Measurements from ENCODE around the gene KCNH8.

KCNH8 gene

DNA sequence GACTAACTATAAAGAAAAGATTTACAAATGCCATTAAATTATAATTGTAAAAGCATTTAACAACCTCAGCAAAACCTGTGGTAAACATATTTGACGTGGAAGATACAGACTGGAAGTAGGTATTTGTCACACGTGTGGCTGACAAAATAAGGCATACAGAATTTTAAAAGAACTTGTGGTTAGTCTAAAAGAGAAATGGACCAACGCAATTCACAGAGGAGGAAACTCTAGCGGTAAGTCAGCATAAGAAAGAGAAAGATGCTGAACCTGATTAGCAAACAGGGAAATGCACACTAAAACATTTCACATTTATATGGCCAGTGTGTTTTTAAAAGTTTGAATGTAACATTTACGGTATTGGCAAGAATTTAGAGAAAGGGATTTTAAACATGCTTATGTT lies 35.3 kb downstream of the KCNH8 start:
- Histone ChIP-seq H2BK120ac (ENCODE audit: low read depth, low read length) (no peak overlapping the region), H2BK5ac (ENCODE audit: low read length) (no peak overlapping the region), H3K4ac (ENCODE audit: low read depth, low read length) (no peak overlapping the region), H3K18ac (ENCODE audit: low read length) (no peak overlapping the region), H3K56ac (ENCODE audit: low read length) (no peak overlapping the region), H3K23ac (ENCODE audit: low read length) (no peak overlapping the region), H3K27me3 (ENCODE audit: insufficient read depth, low read length, poor library complexity) (no peaks in the 10 kb centered on the region), H2BK15ac (replicated peaks; ENCODE audit: low read depth) (no peak overlapping the region), H3K36me3 (ENCODE audit: control insufficient read depth, insufficient read depth, low read length) (no peaks in the 10 kb centered on the region), H3K4me3 (ENCODE audit: low read length) (no peak overlapping the region), H3K9ac (ENCODE audit: low read length) (no peak overlapping the region), H3K79me2 (ENCODE audit: control insufficient read depth, insufficient read depth, low read length) (no peaks in the 10 kb centered on the region), H4K5ac (ENCODE audit: low read length) (no peak overlapping the region), H4K8ac (ENCODE audit: low read depth, low read length) (no peak overlapping the region), H2AK5ac (ENCODE audit: low read length) (no peak overlapping the region), H3K4me2 (ENCODE audit: low read length) (no peak overlapping the region), H3K27ac (ENCODE audit: low read depth, low read length) (no peak overlapping the region), H3K4me1 (ENCODE audit: control insufficient read depth, low read depth, low read length) (no peaks in the 10 kb centered on the region), H3K79me1 (ENCODE audit: low read length) (no peaks in the 10 kb centered on the region)
- no CpG with 5 or more reads among the region's 5 CpGs for WGBS (ENCODE audit: extremely low coverage, insufficient coverage, low lambda C conversion rate)
- DNase-seq = no peak

DNA sequence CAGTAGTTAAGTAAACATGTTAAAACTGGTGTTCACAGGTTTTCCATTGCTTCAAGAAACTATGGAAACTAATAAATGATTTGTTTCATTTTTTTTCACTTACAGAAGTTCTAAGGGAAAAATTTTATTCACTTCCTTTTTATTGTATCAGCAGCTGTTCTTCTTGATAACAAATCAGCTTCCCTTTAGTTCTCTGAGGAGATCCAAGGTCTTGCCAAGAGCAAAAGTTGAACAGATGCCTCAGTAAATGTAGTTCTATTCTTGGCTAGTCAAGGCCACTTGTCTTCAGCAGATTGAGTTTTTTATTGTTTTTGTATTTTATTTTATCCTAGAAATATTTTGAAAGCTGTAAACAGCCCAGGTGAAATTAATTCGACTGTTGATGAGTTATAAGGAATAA lies 41.8 kb downstream of the KCNH8 start:
- Histone ChIP-seq H2AK5ac (ENCODE audit: low read length) (no peak overlapping the region), H3K56ac (ENCODE audit: low read length) (no peak overlapping the region), H2BK5ac (ENCODE audit: low read length) (no peak overlapping the region), H3K4me3 (ENCODE audit: low read length) (no peak overlapping the region), H3K4me2 (ENCODE audit: low read length) (no peak overlapping the region), H3K36me3 (ENCODE audit: control insufficient read depth, insufficient read depth, low read length) (no peaks in the 10 kb centered on the region), H3K4me1 (ENCODE audit: control insufficient read depth, low read depth, low read length) (no peaks in the 10 kb centered on the region), H3K27ac (ENCODE audit: low read depth, low read length) (no peak overlapping the region), H2BK15ac (replicated peaks; ENCODE audit: low read depth) (no peak overlapping the region), H3K9ac (ENCODE audit: low read length) (no peak overlapping the region), H3K23ac (ENCODE audit: low read length) (no peak overlapping the region), H4K8ac (ENCODE audit: low read depth, low read length) (no peak overlapping the region), H3K79me1 (ENCODE audit: low read length) (no peaks in the 10 kb centered on the region), H3K79me2 (ENCODE audit: control insufficient read depth, insufficient read depth, low read length) (no peaks in the 10 kb centered on the region), H3K27me3 (ENCODE audit: insufficient read depth, low read length, poor library complexity) (no peaks in the 10 kb centered on the region), H3K4ac (ENCODE audit: low read depth, low read length) (no peak overlapping the region), H2BK120ac (ENCODE audit: low read depth, low read length) (no peak overlapping the region), H4K5ac (ENCODE audit: low read length) (no peak overlapping the region), H3K18ac (ENCODE audit: low read length) (no peak overlapping the region)
- no peak for DNase-seq
- WGBS (ENCODE audit: extremely low coverage, insufficient coverage, low lambda C conversion rate) = no CpG with 5 or more reads among the region's 1 CpG

DNA sequence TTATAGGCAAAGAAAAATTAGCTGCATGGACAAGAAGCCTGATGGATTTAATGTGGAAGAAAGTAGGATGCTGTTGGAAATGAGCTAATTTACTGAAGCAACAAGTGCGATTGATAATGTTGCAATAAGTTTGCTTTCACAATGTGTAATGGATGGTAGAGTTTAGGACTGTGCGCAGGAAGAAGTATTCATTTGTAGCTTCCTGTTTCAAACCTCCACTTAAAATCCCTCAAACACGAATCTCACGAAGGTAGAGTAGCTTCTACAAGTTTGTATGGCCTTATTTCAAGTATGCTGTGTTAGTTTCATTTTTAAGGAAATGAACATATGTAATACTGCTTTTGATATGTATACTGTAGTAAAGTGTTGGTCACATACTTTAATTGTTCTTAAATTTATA lies 42.3 kb downstream of the KCNH8 start:
- no peak overlapping the region for H2BK120ac ChIP-seq (ENCODE audit: low read depth, low read length)
- no CpG with 5 or more reads among the region's 4 CpGs for WGBS (ENCODE audit: extremely low coverage, insufficient coverage, low lambda C conversion rate)
- H3K79me1 ChIP-seq (ENCODE audit: low read length) = no peaks in the 10 kb centered on the region
- no peak overlapping the region for H2AK5ac ChIP-seq (ENCODE audit: low read length)
- H3K56ac ChIP-seq (ENCODE audit: low read length) = no peak overlapping the region
- H3K18ac ChIP-seq (ENCODE audit: low read length) = no peak overlapping the region
- H3K4me3 ChIP-seq (ENCODE audit: low read length) = no peak overlapping the region
- H3K4me2 ChIP-seq (ENCODE audit: low read length) = no peak overlapping the region
- H4K5ac ChIP-seq (ENCODE audit: low read length) = no peak overlapping the region
- no peak overlapping the region for H3K23ac ChIP-seq (ENCODE audit: low read length)
- DNase-seq = no peak
- no peak overlapping the region for H4K8ac ChIP-seq (ENCODE audit: low read depth, low read length)
- no peaks in the 10 kb centered on the region for H3K4me1 ChIP-seq (ENCODE audit: control insufficient read depth, low read depth, low read length)
- H3K9ac ChIP-seq (ENCODE audit: low read length) = no peak overlapping the region
- H3K27ac ChIP-seq (ENCODE audit: low read depth, low read length) = no peak overlapping the region
- H2BK15ac ChIP-seq (replicated peaks; ENCODE audit: low read depth) = no peak overlapping the region
- H2BK5ac ChIP-seq (ENCODE audit: low read length) = no peak overlapping the region
- no peaks in the 10 kb centered on the region for H3K36me3 ChIP-seq (ENCODE audit: control insufficient read depth, insufficient read depth, low read length)
- H3K27me3 ChIP-seq (ENCODE audit: insufficient read depth, low read length, poor library complexity) = no peaks in the 10 kb centered on the region
- no peaks in the 10 kb centered on the region for H3K79me2 ChIP-seq (ENCODE audit: control insufficient read depth, insufficient read depth, low read length)
- H3K4ac ChIP-seq (ENCODE audit: low read depth, low read length) = no peak overlapping the region

DNA sequence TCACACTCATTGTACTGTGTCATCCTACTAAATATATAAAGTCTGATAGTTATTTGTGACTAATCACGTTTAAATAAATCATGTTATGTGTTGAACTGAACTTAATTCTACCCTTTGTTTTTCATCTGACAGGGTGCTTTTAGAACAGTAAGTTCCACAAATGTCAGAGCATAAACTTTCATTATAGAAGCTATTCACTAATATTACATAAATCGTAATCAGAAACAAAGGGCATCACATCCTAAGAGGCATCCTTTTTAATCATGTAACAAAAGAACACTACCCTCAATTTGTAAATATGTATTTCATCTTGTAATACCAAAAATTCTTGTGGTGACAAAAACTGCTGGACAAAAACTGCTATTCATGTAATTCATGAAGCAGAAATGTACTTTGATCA lies 50.8 kb downstream of the KCNH8 start:
- Histone ChIP-seq H3K36me3 (ENCODE audit: control insufficient read depth, insufficient read depth, low read length) (no peaks in the 10 kb centered on the region), H4K8ac (ENCODE audit: low read depth, low read length) (no peak overlapping the region), H3K23ac (ENCODE audit: low read length) (no peak overlapping the region), H3K4me2 (ENCODE audit: low read length) (no peak overlapping the region), H4K5ac (ENCODE audit: low read length) (no peak overlapping the region), H2AK5ac (ENCODE audit: low read length) (no peak overlapping the region), H2BK5ac (ENCODE audit: low read length) (no peak overlapping the region), H3K4me1 (ENCODE audit: control insufficient read depth, low read depth, low read length) (no peaks in the 10 kb centered on the region), H3K56ac (ENCODE audit: low read length) (no peak overlapping the region), H3K79me1 (ENCODE audit: low read length) (no peaks in the 10 kb centered on the region), H3K4ac (ENCODE audit: low read depth, low read length) (no peak overlapping the region), H3K27ac (ENCODE audit: low read depth, low read length) (no peak overlapping the region), H2BK15ac (replicated peaks; ENCODE audit: low read depth) (no peak overlapping the region), H3K18ac (ENCODE audit: low read length) (no peak overlapping the region), H3K4me3 (ENCODE audit: low read length) (no peak overlapping the region), H3K9ac (ENCODE audit: low read length) (no peak overlapping the region), H2BK120ac (ENCODE audit: low read depth, low read length) (no peak overlapping the region), H3K27me3 (ENCODE audit: insufficient read depth, low read length, poor library complexity) (no peaks in the 10 kb centered on the region), H3K79me2 (ENCODE audit: control insufficient read depth, insufficient read depth, low read length) (no peaks in the 10 kb centered on the region)
- no peak for DNase-seq
- WGBS (ENCODE audit: extremely low coverage, insufficient coverage, low lambda C conversion rate) = no CpG with 5 or more reads among the region's 2 CpGs

DNA sequence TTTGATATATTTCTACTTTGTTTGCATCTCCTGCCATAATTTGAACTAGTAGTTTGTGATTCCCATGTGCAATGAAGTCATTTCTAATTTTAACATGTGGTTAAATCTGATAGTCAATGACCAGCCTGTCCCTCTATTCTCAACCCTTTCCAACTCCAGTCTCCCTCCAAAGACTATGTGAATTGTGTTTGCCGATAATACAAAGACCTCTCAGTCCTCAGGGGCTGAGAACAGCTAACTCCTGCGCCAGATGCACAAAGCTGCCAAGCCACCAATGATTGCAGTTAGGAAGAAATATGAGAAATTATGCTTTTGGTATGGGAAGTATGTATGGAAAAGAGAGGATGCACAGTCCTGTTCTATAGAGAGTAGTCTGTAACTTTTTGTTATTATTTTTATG lies 54.0 kb downstream of the KCNH8 start:
- Histone ChIP-seq H2BK5ac (ENCODE audit: low read length) (no peak overlapping the region), H2BK15ac (replicated peaks; ENCODE audit: low read depth) (no peak overlapping the region), H3K4me3 (ENCODE audit: low read length) (no peak overlapping the region), H3K56ac (ENCODE audit: low read length) (no peak overlapping the region), H3K36me3 (ENCODE audit: control insufficient read depth, insufficient read depth, low read length) (no peaks in the 10 kb centered on the region), H3K79me2 (ENCODE audit: control insufficient read depth, insufficient read depth, low read length) (no peaks in the 10 kb centered on the region), H2BK120ac (ENCODE audit: low read depth, low read length) (no peak overlapping the region), H2AK5ac (ENCODE audit: low read length) (no peak overlapping the region), H3K4me2 (ENCODE audit: low read length) (no peak overlapping the region), H3K27ac (ENCODE audit: low read depth, low read length) (no peak overlapping the region), H3K18ac (ENCODE audit: low read length) (no peak overlapping the region), H3K9ac (ENCODE audit: low read length) (no peak overlapping the region), H3K27me3 (ENCODE audit: insufficient read depth, low read length, poor library complexity) (no peaks in the 10 kb centered on the region), H3K4me1 (ENCODE audit: control insufficient read depth, low read depth, low read length) (no peaks in the 10 kb centered on the region), H4K8ac (ENCODE audit: low read depth, low read length) (no peak overlapping the region), H4K5ac (ENCODE audit: low read length) (no peak overlapping the region), H3K79me1 (ENCODE audit: low read length) (no peaks in the 10 kb centered on the region), H3K23ac (ENCODE audit: low read length) (no peak overlapping the region), H3K4ac (ENCODE audit: low read depth, low read length) (no peak overlapping the region)
- DNase-seq = no peak
- WGBS (ENCODE audit: extremely low coverage, insufficient coverage, low lambda C conversion rate) = no CpG with 5 or more reads among the region's 2 CpGs

DNA sequence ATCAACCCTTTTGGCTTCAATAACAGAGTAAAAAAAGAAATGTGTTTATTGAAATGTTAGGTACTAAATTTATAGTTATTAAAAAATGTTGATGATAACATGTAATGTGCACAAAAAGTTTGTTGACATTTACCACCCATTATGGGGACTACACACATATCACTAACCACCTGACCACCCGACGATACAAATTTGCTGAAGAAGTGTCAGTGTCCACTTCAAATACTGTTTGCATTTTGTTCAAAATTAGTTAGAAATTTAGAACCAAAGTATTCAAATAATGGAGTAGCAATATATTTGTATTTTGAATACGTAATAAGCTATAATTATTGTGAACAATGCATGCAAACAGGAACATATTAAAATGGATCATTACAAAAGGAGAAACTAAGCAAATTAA lies 54.4 kb downstream of the KCNH8 start:
- Histone ChIP-seq H3K4ac (ENCODE audit: low read depth, low read length) (no peak overlapping the region), H3K23ac (ENCODE audit: low read length) (no peak overlapping the region), H3K56ac (ENCODE audit: low read length) (no peak overlapping the region), H3K27me3 (ENCODE audit: insufficient read depth, low read length, poor library complexity) (no peaks in the 10 kb centered on the region), H3K4me2 (ENCODE audit: low read length) (no peak overlapping the region), H3K4me3 (ENCODE audit: low read length) (no peak overlapping the region), H2BK120ac (ENCODE audit: low read depth, low read length) (no peak overlapping the region), H3K4me1 (ENCODE audit: control insufficient read depth, low read depth, low read length) (no peaks in the 10 kb centered on the region), H3K27ac (ENCODE audit: low read depth, low read length) (no peak overlapping the region), H3K79me1 (ENCODE audit: low read length) (no peaks in the 10 kb centered on the region), H2BK15ac (replicated peaks; ENCODE audit: low read depth) (no peak overlapping the region), H3K18ac (ENCODE audit: low read length) (no peak overlapping the region), H2AK5ac (ENCODE audit: low read length) (no peak overlapping the region), H4K5ac (ENCODE audit: low read length) (no peak overlapping the region), H3K36me3 (ENCODE audit: control insufficient read depth, insufficient read depth, low read length) (no peaks in the 10 kb centered on the region), H3K79me2 (ENCODE audit: control insufficient read depth, insufficient read depth, low read length) (no peaks in the 10 kb centered on the region), H2BK5ac (ENCODE audit: low read length) (no peak overlapping the region), H3K9ac (ENCODE audit: low read length) (no peak overlapping the region), H4K8ac (ENCODE audit: low read depth, low read length) (no peak overlapping the region)
- DNase-seq = no peak
- WGBS (ENCODE audit: extremely low coverage, insufficient coverage, low lambda C conversion rate) = 100% methylated on average over 1 of the region's 3 CpGs
